EL (cell line): ENCODE results near the gene GNPAT.

ENCODE experiments used
- DNase-seq: peaks from one replicate; pipeline ENCODE4 v3.0.0-alpha.2; 2016

The GNPAT gene

DNA sequence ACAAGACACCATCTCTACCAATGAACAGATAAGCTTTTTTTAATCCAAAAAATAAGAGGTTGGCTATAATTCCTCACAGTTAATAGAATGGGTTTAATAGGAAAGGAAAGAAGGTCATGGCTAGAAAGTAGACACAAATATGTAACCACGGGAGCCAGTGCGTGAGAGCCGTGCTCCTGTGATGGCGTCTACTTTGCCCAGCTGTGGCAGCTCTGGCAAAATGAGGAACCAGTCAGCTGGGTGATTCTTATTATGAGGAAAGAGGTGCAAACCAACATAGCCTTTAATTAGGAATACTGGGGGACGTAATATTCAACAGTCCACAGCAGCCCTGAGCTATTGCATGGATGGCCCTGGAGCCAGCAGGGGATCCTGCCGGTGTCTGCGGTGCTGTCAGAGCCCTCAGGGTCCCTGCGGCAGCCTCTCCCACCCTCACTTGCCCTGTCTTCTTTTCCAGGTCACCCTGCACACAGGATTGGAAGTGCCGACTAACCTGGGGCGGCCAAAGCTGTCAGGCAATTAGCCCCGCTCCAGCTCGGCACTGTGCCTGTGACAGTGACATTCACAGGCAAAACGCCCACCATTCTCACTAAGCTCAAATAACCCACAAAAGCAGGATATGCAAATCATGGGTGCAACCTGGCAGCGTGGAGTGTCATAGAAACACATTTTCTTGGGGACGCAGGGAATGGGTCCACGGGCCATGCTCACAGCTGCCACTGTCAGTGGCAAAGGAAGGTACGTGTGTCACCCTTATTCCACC, 25.9 kb upstream of the GNPAT start:
- DNase-seq: no peak

DNA sequence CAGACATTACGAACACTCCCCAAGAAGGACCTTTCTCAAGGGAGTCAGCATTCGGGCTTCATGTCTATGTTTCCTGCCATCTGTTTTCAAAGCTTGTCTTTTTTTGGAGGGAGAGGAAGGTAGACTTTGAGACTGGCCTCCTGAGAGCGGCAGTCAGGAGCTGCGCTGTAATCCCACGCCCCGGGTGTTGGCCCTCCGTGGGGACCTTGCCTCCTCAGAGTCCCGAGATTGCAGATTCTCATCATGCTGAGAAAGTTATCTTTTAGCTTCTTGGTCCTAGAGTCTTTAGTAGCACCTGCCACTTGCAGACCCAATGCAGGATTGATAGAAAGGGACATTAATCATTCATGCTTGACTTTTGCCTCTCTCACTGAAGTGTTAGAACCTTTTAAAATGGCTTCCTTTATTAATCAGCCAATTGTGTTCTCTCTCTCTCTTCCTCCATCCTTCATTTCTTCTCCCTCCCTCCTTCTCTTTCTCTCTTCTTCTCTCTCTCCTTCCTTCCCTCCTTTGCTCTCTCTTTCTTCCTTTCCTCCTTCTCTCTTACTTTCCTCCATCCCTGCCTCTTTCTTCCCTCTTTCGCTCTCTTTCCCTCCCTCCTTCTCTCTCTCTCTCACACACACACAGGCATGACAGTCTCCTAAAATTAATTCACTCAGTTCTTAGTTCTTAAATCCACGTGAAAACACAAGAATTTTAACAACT, 25.2 kb upstream of the GNPAT start:
- DNase-seq: no peak

DNA sequence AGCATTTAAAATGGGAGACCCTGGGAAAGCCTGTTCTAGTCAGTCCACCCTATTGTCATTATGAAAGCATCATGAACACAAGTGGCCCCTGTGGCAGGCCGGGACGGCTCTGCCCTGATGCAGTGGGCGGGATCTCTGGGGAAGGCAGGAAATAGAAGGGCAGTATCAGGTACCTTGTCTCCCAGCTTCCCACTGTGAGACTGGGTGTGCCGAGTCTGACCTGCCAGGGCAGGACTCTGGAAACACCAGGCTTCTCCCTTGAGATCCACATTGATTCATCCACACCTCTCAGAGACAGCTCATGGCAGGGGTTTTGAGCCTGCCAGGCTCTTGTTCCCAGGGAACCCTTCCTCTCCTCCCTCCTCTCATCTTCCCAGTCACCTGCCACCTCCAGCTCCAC, 24.5 kb upstream of the GNPAT start:
- no peak for DNase-seq

DNA sequence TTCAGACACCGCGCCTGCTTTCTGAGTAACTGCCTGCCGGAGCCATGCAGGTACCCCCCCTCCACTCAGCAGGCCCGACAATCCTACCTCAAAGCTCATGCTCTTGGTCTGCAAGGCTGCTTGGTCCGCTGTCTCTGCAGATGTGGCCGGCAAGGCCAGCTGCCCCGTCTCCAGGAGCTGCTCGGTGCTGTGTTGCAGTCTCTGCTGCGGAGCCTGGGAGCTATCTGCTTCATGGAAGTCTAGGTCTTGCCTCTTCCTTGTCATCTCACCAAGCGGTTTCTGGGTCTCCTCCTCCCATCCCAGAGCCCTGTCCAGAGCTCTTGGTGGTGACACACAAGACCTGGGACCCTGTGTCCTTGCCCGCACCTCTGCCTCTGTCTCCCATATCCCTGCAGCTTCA, 24.0 kb upstream of the GNPAT start:
- DNase-seq: no peak

DNA sequence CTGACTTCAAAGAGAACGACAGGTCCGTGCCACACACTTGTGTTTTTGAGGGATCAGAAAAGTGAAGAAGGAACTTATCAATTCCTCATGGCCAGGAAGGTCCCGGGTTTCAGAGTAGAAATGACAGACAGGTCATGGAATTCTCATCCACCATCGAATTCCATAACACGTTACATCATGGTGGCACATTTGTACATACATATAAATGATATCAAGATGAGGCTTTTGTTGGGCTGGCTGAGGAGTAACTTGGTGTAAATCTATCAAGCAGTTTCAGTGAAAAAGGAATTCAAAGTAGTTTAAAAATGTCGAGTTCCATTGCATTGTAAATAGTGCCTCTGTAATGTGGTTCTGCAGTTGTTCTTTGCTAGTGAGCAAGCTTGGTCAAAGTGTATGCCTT, 22.9 kb upstream of the GNPAT start:
- no peak for DNase-seq

DNA sequence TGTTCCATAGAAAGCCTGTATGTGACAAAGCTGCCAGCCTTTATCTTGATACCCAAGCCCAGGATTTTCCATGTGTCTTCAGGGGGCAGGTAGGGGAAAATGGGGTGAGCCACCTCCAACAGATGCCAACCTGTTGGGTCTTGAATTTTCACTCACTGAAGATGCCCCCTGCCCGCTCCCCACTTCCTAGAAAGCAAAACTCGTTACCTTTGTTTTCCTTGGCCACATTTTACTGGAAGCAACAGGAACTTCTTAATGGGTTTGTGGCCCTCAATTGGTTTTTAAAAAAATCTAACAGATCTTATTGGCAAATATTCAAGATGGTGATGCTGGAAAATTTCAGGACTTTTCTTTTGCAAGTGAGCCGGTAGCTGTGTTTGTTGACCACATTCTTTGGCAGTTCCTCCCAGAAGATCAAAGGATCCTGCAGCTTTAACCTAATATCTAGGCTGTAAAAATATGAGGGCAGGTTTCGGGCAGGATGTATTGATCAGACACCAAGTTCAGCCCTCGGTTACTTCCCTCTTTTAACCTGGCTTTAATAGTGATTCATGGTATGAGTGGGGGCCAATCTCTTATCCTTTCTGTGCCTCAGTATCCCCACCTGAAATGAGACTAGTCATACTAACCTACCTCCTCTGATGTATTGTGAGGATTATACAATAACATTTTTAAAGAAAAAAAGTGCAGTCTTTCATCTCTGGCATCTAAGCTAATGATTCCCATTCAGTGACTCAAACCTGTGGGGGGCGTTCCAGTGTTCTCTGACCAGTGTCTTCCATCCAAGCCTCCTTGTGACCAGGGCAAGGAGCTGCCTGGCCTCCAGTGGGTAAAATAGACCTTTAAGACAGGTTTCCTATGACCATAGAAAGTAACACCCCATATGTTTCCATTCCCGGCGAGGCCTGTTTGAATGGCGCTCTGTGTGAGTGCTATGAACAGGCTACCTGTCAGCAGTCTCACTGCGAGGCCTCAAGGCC, 21.3 kb upstream of the GNPAT start:
- no peak for DNase-seq

DNA sequence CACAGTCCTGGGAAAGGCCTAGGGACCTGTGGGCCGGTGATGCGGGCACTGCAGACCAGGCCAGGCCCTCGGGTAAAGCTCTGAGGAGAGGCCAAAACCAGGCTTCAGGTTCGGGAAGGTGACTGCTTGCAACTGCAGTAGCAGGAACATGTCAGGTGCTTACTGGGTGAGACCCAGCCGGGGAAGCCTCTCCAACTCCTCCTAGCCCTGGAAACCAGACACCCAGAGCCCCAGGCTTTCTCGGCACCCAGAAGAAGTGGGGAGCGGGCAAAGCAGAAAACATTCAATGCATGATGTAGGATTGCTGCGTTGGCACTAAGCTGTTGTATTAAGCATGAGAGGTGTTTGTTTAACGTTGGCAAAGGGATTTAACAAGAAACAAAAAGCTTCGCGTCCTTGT, 20.2 kb upstream of the GNPAT start:
- no peak for DNase-seq

DNA sequence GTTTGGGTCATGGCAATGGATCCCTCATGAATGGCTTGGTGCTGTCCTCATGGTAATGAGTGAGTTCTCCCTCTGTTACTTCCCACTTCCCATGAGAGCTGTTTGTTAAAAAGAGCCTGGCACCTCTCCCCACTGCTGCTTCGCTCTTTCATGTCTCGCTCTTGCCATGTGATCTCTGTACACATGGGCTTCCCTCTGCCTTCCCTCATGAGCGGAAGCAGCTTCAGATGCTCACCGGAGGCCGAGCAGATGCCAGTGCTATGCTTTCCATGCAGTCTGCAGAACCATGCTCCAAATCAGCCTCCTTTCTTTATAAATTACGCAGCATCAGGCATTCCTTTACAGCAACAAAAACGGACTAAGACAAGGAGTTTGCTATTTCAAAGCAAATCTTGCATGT, 14.9 kb upstream of the GNPAT start:
- DNase-seq: no peak

DNA sequence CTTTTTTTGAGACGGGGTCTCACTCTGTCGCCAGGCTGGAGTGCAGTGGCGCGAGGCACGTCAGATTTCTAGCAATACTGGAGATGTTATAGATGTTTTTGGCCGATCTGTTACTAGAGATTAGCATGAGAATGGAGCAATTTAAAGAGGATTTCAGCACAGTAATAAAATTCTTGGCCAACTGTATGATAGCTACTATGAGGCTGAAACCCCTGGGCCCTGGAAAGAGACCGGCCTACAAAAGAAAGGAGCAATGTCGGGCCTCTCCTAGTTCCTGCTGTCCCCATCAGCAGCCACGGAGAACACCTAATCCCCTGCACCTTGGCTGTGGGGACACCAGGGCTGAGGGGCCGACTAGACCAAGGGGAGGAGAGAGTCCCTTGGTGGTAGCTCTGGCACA, 9.5 kb upstream of the GNPAT start:
- no peak for DNase-seq

DNA sequence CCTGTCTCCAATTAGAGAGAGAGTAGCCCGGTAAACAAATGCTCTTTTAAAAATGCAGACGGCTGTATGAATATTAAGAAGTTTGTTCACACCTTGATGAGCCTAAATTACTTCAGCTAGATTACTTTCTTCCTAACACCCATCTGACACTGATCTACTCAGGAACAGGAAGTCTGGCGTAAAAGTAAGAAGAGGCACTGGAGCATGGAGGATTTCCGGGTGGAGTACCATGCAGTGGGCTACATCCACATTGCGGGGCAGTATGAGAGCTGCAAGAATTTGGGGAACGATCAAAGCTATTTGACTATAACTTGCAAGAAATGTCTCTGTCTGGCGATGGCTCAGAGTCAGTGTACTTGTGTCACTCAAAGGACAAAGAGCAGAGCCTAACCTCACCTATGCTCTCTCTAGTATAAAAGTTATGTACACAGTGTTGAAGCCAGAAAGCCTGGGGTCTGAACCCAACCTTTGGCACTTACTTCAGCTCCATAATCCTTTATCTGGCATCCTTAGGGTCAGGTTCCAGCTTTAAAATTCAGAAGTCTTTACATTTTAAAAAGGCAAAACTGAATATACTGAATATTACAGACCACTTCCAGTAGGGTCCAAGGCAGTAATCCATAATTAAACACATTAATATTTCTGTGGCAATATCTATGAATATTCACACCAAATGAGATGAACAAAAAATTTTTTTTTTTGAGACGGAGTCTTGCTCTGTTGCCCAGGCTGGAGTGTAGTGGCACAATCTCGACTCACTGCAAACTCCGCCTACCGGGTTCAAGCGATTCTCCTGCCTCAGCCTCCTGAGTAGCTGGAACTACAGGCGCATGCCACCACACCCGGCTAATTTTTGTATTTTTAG, 7.9 kb upstream of the GNPAT start:
- no peak for DNase-seq

DNA sequence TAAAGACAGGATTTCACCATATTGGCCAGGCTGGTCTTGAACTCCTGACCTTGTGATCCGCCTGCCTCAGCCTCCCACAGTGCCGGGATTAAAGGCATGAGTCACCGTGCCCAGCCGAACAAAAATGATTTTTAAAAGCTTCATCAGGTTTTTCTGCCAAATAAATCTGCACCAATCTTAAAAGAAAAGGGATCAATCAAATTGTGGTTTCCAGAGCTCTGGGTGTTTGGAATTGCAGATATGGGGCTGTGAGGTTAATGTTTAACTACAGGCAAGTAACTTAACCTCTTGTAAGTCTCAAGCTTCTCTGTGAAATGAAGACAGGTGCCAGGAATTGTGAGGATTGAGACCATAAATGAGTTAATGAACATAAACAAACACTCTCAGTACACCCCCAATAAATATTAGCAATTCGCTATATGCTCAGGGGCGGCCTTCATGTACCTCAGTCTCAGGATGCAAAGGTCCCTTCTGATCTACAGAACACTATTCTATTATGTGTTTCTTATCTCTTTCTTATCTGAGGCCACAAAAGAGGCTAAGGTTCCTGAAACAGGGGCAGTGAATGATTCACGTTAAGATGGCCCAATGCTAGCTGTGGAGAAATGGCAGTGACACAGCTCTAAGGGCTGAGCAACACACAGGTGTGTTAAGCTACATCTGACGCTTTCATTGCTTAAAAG, 7.1 kb upstream of the GNPAT start:
- no peak for DNase-seq

DNA sequence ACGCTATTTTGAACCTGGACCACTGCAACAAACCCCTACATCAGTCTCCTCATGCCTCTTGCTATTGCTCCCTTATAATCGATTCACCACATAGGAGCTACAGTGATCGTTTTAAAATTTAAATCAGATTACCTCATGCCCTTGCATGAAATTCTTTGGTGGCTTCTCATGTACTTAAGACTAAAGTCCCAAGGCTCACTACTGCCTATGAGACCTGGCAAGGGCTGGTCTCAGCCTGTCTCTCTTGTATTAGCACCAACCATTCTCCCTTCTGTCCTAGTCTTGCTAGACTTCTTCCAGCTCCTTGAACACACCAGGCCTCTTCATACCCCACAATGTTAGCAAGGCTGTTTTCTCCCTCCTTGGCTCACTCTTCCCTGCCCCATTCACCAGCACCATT, 6.5 kb upstream of the GNPAT start:
- no peak for DNase-seq

DNA sequence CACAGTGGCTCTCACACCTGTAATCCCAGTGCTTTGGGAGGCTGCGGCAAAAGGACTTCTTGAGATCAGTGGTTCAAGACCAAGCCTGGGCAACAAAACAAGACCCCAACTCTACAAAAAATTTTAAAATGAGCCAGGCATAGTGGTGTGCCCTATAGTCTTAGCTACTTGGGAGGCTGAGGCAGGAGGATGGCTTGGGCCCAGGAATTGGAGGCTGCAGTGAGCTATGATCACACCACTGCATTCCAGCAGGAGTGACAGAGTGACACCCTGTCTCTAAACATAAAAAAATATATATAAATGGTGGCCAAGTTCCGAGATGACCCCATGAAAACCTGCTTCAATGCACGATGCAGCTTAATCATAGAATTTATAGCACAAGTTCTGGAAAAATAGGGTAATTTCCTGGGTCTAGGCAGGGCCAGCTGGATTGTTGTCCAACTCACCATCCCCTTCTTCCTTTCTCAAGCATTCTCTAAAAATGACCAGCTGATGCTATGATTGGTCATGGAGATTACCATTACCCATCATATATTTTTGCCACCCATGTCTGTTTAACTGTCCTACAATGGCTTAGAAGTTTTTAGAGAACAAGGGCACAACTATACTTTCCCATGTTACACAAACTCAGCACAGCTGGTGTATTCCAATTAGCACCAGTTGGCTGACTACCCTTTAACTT, 5.3 kb upstream of the GNPAT start:
- no peak for DNase-seq

DNA sequence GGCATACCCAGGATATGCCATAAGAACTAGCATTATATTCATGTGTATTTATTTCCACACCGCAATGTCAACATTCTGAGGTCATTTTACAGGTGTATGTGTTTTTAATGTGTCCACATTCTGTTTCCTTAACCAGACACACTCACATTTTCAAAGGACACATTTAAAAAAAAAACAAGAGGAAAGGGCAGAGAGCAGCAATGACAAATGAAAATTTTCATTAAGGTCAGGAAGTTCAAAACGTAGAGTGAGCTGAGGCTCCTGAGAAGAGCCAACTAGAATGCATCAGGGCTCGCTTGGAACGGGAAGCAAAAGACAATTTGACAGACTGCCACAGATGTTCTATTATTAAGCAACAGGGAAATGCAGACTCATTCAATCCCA, 4.8 kb upstream of the GNPAT start:
- no peak for DNase-seq

DNA sequence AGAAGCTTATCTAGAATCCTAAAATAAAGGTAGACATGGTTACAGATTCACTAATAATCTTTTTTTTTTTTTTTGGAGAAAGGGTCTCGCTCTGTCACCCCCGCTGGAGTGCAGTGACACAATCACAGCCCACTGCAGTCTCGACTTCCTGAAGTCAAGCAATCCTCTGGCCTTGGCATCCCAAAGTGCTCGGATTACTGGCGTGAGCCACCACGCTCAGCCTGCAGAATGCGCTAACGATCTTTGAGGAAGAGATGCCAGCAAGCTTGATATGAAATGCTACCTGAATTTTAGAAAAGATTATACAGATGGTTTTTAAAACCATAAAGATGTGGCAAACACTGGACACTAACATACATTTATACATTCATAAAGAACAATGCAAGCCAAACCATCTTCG, 4.1 kb upstream of the GNPAT start:
- DNase-seq: no peak

DNA sequence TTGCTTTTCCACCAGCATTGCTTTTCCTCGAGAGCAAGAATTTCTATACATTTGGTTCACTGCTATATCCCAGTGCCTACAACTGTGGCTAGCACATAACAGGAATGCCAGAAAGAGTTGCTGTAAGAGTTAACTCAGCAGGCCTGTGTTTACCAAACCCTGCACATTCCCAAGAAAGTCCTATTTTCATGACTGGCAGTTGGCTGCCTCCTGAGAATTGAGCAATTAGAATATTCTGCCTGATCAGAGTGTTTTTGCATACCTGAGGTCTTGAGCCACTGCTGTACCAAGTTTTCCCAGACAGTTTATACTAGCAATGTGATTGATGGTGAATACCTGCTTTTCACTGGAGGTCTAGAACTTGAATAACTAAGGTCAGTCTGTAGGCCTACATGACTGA, 2.7 kb upstream of the GNPAT start:
- no peak for DNase-seq

DNA sequence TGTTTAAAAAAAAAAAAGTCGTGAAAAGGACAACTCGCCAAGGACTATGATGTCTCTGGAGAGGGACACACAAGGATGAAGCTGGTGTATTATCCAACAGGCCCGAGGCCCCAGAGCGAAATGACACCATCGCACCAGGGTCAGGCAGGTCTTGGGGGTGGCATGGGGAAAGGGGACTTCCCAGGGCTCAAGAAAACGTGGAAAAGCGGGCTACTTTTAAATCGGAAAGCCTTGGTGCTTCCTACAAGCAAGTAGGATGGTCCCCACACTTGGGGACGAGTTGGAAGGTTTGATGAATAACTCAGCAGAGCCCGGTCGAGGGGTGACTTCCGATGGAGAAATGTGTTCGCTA, 505 bp upstream of the GNPAT start:
- no peak for DNase-seq

DNA sequence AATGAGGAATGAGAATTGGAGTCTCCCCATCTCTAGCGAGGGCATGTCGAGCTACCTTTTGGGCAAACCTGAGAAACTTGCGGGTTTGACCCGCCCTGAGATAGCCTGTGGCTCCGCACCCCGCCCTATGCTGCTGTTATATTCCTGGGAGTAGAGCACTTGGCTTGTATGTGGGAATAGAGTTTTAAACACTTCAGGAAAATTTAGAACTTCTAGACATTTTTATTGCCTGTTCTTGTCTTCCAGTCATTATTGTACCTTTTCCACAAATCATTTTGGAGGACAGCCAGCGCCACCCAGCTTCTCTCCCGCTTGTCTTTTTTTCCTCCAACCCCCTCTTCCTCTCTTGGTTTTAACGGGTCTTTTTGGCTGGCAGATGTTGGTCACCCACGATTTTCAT, 738 bp downstream of the GNPAT start:
- DNase-seq: peak; percentile 29

DNA sequence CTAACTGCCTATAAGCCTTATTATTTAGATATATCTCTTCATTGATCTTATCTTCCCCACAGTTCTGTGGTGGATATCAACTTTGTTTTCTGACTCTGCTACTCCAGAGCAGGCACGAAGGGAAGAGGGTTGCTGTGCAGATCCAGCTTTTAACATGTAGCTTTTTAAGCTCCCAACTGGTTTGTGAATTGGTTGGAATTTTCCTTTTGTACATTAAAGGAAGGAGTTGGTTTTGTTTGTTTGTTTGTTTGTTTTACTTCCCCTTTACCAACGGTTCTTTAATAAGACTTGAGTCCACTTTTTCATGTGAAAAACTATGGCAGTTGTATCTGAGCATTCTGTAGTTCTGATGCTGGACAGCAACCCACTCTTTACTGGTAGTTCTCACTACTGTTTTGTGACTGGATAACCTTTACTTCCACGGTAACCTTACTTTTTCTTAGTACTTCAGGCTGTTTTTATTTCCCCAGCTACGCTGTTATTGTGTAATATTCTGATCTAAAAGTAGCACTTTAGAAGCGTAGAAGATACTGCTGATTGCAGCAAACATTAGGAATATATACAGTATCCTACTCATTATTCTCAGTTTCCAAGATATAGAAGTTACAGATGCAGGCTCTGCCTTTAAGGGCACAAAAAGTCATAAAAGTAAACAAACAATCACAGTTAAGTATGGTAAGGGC, 1.6 kb downstream of the GNPAT start:
- DNase-seq: no peak

DNA sequence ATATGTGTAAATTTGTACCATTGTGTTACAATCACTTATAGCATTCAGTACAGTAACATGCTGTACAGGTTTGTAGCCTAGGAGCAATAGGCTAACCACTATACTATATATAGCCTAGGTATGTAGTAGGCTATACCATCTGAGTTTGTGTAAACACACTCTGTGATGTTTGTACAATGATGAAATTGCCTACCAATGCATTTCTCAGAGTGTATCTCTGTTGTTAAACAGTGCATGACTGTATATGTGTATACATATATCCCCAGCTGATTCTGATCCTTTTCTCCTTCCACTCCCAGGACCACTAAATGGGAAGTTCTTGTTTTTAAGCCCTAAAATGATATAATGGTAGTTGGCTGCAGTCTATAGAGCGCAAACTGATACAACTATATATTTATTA, 7.8 kb downstream of the GNPAT start:
- no peak for DNase-seq

DNA sequence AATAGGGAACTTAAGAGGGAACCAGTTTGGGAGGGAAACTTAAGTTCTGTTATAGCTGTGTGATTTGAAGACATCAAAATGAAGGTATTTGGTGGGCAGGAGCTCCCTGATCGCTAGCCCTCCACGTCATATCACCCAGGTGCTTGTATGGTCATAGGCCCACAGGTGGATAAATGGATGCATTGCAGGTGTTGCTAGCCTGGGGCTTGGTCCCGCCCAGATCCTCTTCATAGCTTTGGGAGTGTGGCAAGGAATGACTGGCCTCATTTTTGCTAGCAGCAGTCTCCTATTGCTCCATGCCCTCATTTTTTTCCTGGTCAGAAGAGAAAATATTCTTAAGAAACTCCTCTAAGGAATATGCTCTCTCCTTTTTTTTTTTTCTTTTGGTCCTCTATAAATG, 11.3 kb downstream of the GNPAT start:
- DNase-seq: no peak
